HG03439 (cell line): ENCODE results near the gene PVR.
"Not testable (repeated sequence)": the region's sequence is repeated elsewhere in the genome, so short reads cannot be mapped to it uniquely, and the experiment has no call there.

ENCODE experiments used
- ATAC-seq: cut with Tn5 transposase; IDR thresholded peaks from one replicate; pipeline ENCODE4 v1.9.1; 2021; ENCODE audit warnings: mild to moderate bottlenecking, moderate library complexity; ENCODE audit not compliant: unreplicated experiment

Gene PVR

DNA sequence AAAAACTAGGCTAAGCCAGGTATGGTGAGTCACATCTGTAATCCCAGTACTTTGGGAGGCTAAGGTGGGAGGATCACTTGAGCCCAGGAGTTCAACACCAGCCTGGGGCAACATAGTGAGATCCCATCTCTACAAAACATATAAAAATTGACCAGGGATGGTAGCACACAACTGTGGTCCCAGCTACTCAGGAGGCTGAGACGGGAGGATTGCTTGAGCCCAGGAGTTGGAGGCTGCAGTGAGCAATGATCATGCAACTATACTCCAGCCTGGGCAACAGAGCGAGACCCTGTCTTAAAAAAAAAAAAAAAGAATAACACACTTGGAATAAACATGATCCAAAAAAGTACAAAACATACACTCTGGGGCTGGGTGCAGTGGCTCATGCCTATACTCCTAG is 26.3 kb downstream of the PVR start:
- not testable (repeated sequence) for ATAC-seq

DNA sequence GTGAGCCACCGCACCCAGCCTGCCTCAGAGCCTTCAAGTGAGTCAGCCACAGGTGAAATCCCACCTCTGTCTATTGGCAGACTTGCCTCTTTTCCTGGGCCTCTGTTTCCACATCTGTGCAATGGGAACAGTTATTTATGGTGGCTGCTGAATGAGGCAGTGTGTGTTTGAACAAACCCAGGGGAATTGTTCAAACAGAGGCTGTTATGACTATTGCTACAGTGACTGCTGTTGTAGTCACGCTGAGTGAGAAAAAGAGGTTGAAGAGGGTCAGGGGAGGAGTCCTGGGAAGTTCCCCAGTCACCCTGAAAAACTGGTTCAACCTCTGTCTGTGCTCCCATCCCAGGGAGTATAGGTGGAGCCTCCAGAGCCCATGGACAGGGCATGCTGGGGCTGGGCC is 27.7 kb downstream of the PVR start, which contains the start of gene CEACAM19:
Gene CEACAM19, plus strand, starts transcription at position 83 of the 400 bp plus-strand sequence. CDS start 450 bp downstream, outside the sequence.
- ATAC-seq = no peak

DNA sequence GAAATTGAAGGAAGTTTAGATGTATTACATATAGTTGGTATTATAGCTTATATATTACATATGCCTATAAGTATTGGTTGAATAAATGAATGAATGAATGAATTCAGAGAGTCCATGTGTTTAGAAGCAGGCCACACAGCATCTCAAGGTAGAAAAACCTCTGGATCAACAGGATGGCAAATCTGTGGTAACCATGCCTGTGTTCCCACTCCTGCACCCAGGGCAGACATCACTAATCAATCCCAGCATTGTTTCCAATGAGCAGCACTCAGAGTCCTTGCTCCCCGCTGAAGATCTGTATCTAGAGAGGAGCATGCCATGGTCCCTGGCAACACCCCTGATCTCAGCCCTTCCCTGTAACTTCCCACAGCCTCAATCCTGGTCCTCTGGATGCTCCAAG is 28.5 kb downstream of the PVR start:
- no peak for ATAC-seq

DNA sequence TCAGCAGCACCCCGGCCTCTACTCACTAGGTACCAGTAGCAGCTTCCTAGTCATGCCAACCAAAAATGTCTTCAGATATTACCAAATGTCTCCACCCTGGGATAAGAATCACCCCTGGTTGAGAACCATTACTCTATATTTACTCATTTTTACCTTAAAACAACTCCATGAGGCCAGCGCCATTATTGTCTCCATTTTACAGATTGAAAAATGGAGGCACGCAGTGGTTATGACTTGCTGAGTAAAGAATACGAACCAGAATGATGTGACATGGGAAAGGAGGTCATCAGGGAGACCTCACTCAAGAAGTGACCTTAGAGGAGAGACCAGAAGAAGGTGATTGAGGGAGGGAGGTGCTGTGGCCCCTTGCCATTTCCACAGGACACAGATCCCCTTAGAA is 29.8 kb downstream of the PVR start:
- ATAC-seq = no peak

DNA sequence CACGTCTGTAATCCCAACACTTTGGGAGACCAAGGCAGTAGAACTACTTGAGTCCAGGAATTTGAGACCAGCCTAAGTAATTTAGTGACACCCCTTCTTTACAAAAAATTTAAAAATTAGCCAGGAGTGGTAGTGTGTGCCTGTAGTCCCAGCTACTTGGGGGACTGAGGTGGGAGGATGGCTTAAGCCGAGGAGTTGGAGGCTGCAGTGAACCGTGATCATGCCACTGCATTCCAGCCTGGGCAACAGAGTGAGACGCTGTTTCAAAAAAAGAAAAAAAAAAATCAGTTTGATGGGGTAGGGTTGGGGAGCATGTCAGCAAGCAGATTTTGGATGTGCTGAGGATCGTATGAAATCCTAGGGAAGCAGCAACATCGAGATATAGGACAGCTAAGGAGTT is 31.8 kb downstream of the PVR start:
- no peak for ATAC-seq

DNA sequence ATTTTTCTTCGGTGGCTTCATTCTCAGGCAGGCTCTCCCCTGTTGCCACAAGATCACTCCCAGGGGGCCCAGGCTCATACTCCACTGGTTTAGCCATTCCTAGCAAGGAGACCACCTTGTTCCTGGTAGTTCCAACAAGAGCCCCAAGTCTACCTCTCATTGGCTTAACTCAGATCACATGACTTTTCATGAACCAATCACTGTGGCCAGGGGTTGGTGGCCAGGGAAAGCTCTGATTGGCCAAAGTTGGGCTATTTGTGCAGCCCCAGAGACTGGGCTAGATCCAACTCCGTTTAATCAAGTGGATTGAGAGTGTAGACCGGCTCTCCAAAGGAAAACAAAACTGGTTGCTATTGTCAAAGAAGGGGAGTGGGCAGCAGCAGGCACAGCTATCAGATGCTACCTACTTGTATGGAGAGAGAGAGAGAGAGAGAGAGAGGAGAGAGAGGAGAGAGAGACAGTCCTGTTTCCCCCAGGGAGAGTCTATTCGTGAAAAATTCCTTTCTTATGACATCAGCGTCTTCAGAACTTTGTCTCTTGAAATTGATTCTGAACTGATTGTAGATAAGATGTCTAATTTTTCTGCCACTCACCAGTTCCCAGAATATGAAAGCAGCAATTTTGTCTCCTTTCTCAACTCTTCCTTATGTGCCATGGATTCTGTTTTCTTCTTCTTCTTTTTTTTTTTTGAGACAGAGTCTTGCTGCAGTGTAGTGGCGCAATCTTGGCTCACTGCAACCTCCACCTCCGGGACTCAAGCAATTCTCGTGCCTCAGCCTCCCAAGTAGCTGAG is 33.5 kb downstream of the PVR start:
- ATAC-seq = no peak

DNA sequence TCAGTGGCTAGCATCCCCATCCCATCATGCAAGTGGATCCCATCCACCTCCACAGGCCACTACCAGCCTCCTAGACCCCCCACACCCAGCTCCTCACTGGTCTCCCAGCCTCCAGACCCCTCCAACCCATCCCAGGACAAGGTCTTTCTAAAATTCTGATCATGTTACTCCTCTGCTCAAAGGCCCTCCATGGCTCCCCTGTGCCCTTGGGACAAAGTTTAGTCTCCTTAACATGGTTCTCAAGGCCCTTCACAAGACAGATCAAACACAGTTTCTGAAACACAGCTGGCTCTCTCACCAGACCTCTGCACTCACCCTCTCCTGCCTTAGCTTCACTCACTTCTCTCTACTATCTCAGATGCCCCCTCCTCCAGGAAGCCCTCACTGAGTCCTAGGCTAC is 36.8 kb downstream of the PVR start:
- no peak for ATAC-seq

DNA sequence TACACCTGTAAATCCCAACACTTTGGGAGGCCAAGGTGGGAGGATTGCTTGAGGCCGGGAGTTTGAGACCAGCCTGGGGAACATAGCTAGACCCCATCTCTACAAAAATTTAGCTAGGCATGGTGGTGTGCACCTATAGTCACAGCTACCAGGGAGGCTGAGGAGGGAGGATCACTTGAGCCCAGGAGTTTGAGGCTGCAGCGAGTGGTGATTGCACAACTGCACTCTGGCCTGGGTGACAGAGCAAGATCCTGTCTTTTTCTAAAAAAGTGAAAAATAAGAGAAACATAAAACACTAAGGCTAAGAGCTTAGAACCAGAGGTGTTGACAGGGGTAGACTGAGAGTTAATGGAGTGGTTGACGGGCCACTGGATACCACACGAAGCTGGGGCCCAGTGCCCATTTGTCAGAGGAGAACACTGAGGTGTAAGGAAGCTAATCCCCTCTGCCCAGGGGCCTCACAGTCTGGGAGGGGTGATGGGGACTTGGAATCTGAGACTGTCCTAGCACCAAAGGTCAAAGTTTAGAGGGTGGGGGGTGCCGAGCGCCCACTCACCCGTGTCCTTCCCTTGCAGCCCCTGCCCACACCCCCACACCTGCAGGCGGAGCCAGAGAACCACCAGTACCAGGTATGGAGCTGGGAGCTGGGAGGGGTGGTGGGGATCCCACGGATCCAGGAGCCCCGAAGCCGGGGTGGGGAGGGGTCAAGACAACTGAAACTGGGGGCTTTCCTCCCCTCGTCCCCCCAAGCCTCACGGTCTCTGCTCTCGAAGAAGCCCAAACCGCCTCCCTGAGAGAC is 38.5 kb downstream of the PVR start:
- no peak for ATAC-seq

DNA sequence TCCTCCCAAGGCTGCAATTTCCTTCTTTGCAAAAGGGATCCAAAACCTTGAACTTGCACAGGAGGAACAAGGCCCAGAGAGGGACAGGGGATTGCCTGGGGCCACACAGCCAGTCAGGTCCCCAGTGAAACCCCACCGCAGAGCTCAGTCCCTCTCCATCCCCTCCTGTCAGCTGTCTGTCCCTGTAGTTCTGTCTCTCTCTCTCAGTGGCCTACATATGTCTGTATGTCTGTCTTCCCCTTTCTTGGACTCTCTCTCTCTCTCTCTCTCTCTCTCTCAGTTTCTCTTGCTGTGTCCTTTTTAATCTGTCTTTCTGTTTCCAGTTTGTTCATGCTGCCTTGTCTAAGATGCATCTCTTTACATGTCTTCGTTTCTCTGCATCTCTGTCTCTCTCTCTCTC is 39.1 kb downstream of the PVR start:
- no peak for ATAC-seq

DNA sequence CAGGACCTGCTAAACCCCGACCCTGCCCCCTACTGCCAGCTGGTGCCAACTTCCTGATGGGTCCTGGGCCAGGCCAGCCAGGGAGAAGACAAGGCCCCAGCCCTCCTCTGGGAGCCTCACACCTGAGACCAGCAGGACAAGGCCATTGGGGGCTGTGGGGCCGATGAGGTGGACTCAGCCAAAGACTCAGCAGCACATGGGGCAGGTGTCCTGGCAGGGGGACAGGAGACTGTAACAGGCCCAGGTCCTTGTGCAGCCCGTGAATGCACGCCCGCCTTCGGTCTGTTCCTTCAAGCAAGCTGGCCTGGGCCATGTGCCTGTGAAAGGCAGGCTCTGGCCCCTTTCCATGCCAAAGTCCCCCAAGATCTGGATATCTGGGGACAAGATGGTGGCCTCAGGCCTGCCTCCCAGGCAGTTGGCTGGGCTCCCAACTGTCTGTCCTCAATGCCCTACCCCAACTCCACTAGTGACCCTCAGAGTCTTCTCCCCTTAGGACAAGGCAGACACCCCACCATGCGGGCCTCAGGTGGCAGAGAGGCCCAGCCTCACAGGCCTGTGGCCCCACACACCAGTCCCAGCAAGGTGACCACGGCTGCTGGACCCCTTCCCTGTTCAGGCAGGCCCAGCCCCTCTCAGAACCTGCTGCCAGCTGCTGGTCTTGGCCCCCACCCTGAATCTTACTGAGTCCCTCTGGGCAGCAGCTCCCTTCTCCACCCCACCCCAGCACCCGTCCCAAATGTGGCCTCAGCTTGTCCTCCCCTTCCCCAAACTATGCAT is 39.9 kb downstream of the PVR start:
- no peak for ATAC-seq

DNA sequence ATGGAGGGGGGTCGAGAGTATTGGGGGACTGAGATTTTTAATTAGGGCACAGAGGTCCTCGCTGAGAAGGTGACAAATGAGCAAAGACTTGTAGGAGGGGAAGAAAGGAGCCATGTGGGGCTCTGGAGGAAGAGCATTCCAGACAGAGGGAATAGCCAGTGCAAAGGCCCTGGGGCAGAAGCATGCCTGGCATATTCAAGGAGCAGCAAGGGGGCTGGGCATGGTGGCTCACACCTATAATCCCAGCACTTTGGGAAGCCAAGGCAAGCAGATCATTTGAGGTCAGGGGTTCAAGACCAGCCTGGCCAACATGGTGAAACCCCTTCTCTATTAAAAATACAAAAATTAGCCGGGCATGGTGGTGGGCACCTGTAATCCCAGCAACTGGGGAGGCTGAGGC is 40.7 kb downstream of the PVR start:
- not testable (repeated sequence) for ATAC-seq

DNA sequence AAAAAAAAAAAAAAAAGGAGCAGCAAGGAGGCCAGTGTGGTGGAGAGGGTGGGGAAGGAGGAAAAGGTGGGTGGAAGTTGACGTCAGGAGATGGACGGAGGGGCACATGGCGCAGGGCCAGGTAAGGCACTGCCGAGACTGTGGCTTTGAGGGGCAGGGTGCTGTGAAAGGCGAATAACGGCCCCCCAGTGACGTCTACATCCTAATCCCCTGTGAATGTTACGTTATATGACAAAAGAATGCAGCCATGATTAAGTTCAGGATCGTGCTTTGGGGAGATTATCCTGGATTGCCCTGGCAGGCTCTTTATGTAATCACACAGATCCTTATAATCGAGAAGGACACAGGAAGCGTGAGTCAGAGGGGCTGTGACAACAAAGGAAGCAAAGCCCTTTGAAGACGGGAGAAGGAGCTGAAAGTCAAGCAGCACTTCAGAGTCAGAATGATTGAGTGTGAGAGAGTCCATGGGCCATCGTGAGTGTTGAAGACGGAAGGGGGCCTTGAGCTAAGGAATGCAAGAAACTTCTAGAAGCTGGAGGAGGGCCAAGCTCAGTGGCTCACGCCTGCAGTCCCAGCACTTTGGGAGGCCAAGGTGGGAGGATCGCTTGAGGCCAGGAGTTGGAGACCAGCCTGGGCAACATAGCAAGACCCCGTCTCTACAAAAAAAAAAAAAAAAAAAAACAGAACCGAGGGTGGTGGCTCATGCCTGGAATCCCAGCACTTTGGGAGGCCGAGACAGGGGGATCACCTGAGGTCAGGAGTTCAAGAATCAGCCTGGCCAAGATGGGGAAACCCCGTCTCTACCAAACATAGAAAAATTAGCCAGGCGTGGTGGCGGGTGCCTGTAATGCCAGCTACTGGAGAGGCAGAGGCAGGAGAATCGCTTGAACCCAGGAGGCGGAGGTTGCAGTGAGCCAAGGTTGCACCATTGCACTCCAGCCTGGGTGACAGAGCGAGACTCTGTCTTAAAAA is 41.5 kb downstream of the PVR start:
- no peak for ATAC-seq

DNA sequence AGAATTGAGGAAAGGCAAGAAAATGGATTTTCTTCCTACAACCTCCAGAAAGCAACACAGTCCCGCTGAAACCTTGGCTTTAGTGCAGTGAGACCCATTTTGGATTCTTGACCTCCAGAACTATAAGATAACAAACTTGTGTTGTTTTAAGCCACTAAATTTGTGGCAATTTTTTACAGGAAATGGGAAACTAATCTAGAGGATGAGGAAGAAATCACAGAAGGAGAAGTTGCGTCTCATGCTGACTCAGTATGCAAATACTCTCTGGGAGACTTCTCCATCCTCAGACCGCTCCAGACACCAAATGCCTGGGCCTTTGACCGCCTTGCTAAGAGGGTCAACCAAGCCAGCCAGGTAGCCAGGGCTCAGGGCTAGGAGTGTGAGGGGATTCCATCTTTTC is 42.2 kb downstream of the PVR start:
- no peak for ATAC-seq

DNA sequence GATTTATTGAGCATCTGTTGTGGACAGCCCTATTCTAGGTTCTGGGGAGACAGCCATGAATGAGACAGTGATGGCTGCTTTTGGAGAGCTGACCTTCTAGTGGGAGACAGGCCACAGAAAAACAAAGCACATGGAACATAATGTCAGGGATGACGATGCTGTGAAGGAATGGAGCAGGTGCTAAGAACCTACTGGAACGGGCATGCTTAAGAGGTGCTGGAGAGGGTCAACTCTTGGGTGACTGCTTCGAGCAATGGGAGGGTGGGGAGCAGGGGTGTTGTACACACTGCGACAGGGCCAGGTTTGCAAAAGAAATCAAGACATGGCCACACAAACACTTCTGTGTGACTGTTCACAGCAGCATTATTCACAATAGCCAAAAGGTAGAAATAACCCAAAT is 43.2 kb downstream of the PVR start:
- no peak for ATAC-seq

DNA sequence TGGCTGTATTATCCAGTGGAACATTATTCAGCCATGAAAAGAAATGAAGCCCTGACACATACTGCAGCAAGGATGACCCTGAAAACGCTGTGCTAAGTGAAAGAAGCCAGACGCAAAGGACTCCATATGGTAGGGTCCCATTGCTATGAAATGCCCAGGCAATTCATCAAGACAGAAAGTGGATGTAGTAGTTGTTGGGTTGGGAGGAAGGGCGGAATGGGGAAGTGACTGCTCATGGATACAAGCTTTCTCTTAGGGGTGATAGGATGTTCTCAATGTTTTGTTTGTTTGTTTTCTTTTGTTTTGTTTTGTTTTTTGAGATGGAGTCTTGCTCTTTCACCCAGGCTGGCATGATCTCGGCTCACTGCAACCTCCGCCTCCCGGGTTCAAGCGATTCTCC is 44.2 kb downstream of the PVR start:
- ATAC-seq = no peak

DNA sequence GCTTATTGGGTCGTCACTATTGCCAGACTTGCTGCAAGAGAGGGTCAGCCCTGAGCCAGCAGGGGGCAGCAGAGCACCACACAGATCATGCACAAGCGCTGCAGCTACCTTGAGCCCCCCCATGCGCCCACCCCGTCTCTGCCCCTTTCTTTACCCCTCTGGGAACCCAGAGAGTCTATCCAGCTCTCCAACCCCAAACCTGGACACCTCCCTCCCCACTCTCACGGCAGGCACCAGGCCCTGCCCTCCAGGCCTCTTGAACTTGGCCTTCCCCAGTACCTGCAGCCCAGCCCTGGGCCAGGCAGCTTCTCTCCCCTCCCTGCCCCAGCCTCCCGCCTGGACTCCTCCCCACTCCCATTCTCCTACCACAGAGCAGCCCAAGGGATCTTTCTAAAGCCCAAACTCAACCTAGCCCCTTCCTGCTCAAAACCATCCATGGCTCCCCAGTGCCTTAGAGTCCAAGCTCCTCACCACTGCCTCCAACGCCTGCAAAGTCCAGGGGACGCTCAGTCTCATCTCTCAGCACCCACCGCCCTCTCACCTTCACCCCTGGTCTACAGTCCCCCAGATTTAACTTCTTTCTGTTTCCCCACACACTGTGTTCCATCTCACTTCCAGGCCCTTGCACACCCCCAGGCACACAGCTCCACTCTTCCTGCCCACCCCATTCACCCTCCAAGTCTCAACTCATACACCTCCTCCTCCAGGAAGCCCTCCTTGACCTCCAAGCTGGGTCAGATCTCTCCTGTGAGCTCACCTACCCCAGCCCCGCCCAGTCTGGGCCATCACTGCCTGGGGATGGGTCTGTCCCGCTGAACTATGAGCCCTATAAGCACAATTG is 45.8 kb downstream of the PVR start:
- ATAC-seq = no peak

DNA sequence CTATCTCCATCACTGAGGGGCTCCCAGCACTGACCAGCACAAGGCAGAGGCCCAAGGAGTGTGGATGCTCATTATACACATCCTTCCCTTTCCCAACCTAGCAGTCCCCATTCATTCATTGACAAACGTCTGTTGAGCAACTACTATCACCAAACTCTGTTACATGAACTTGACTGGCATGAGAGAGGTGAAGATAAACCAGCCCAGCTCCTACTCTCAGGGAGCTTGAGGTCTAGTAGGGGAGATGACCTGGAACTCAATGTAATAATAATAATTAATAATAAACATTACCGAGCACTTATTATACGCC is 46.4 kb downstream of the PVR start:
- ATAC-seq = no peak

DNA sequence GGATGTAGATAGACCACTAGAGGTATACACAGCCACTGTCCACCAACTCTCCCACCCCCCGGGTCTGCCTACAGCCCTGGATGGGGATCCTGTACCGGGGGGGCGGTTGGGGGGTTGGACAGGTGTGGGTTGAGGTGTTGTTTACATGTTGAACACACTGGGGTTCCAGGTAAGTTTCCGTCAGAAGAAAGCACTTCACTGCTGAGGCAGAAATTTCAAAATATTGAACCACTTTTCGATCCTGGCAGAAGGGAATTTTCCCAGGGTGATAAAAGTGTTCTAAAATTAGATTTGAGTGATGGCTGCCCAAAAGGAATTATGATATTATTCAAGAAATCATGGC is 48.6 kb downstream of the PVR start:
- peak; percentile 19 for ATAC-seq

DNA sequence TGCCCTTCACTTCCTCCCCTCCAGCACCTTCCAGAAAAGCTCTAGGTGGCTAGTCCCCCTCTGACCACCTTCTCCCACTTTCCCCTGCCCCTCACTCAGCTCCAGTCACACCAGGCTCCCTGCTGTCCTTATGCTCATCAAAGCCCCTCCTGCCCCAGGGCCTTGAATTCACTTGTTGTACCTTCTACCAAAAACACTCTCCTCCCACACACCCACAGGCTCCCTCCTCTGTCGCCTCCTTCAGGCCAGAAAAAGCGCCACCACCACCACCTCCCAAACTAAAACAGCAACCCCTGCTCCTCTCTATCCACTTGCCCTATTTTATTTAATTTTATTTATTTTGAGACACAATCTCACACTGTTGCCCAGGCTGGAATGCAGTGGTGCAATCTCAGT is 50.5 kb downstream of the PVR start:
- ATAC-seq = no peak
